ENCODE measurements around the gene PAPPA. TPM values are rescaled to one million over a fixed set of nuclear protein-coding genes. Genes with fewer than 3 reads are reported as not detected.

The PAPPA gene
- total RNA-seq, 4 donors from 2014 or later, result 9.6 to 35.3 (median 14.9) TPM

GRCh38 chr9:116142706-116143492 lies 10.7 kb upstream of the PAPPA start:
- DNase-seq (ENCODE audit: low spot score) (no peak), ATAC-seq (ENCODE audit: low FRiP score) (no peak)
- no peak for TF ChIP-seq CTCF (IDR thresholded peaks at IDR 0.05)

GRCh38 chr9:116144038-116144437 lies 9.6 kb upstream of the PAPPA start:
- DNase-seq (ENCODE audit: low spot score), result no peak
- TF ChIP-seq CTCF (IDR thresholded peaks at IDR 0.05), result no peak
- peak; percentile 66 for ATAC-seq (ENCODE audit: low FRiP score)

GRCh38 chr9:116144555-116144954 lies 9.0 kb upstream of the PAPPA start:
- ATAC-seq (ENCODE audit: low FRiP score), result no peak
- no peak for DNase-seq (ENCODE audit: low spot score)
- no peak for TF ChIP-seq CTCF (IDR thresholded peaks at IDR 0.05)

GRCh38 chr9:116145036-116145435 lies 8.6 kb upstream of the PAPPA start:
- ATAC-seq (ENCODE audit: low FRiP score), result no peak
- TF ChIP-seq CTCF (IDR thresholded peaks at IDR 0.05), result no peak

GRCh38 chr9:116147821-116148220 lies 5.8 kb upstream of the PAPPA start:
- no peak for TF ChIP-seq CTCF (IDR thresholded peaks at IDR 0.05)
- no peak for DNase-seq (ENCODE audit: low spot score)
- no peak for ATAC-seq (ENCODE audit: low FRiP score)

More at GRCh38 chr9:116145036-116145435, 8.6 kb upstream of the PAPPA start:
- DNase-seq (ENCODE audit: low spot score), result no peak

- DNase-seq (ENCODE audit: low spot score) (no peak), ATAC-seq (ENCODE audit: low FRiP score) (no peak)
- TF ChIP-seq CTCF (IDR thresholded peaks at IDR 0.05), result no peak
Observed at GRCh38 chr9:116149844-116150243, 3.7 kb upstream of the PAPPA start.

- TF ChIP-seq CTCF (IDR thresholded peaks at IDR 0.05), result no peak
- ATAC-seq (ENCODE audit: low FRiP score), result no peak
Observed at GRCh38 chr9:116151199-116151598, 2.4 kb upstream of the PAPPA start.

More at GRCh38 chr9:116151199-116151598, 2.4 kb upstream of the PAPPA start:
- no peak for DNase-seq (ENCODE audit: low spot score)

All from omental fat pad (tissue), 4 donors.